NCI-H146 treated with DMSO at 0.1 percent for 48 hours (cell line): Measurements from ENCODE around the gene MAP3K5.

Experiments
- DNase-seq: peaks from one replicate; lab custom pipeline; 2025; ENCODE audit not compliant: unreplicated experiment; lab: John Stamatoyannopoulos, UW

Gene MAP3K5

GRCh38 chr6:136548582-136549299, 243.5 kb downstream of the MAP3K5 start:
- DNase-seq: no peak

GRCh38 chr6:136547871-136548270, 244.4 kb downstream of the MAP3K5 start:
- no peak for DNase-seq

GRCh38 chr6:136547336-136547735, 244.9 kb downstream of the MAP3K5 start:
- peak; percentile 67 for DNase-seq

- no peak for DNase-seq
Observed at GRCh38 chr6:136546331-136546730, 245.9 kb downstream of the MAP3K5 start.

- no peak for DNase-seq
Observed at GRCh38 chr6:136544326-136544725, 248.0 kb downstream of the MAP3K5 start.

GRCh38 chr6:136541395-136541794, 250.9 kb downstream of the MAP3K5 start:
- no peak for DNase-seq

- DNase-seq: no peak
Observed at GRCh38 chr6:136539967-136540652, 252.2 kb downstream of the MAP3K5 start.

- no peak for DNase-seq
Observed at GRCh38 chr6:136538836-136539235, 253.4 kb downstream of the MAP3K5 start.

GRCh38 chr6:136535880-136536650, 256.2 kb downstream of the MAP3K5 start:
- DNase-seq: no peak

GRCh38 chr6:136535017-136535765, 257.1 kb downstream of the MAP3K5 start:
- DNase-seq: no peak

GRCh38 chr6:136534268-136534667, 258.0 kb downstream of the MAP3K5 start:
- DNase-seq: no peak

GRCh38 chr6:136533487-136533886, 258.8 kb downstream of the MAP3K5 start:
- no peak for DNase-seq

GRCh38 chr6:136532030-136532429, 260.2 kb downstream of the MAP3K5 start:
- no peak for DNase-seq

GRCh38 chr6:136529710-136530109, 262.6 kb downstream of the MAP3K5 start:
- no peak for DNase-seq

- no peak for DNase-seq
Observed at GRCh38 chr6:136528477-136528876, 263.8 kb downstream of the MAP3K5 start.

GRCh38 chr6:136527831-136528230, 264.4 kb downstream of the MAP3K5 start:
- no peak for DNase-seq

GRCh38 chr6:136526937-136527336, 265.3 kb downstream of the MAP3K5 start:
- DNase-seq: no peak

GRCh38 chr6:136526196-136526930, 265.9 kb downstream of the MAP3K5 start:
- peak; percentile 80 for DNase-seq

- peak; percentile 74 for DNase-seq
Observed at GRCh38 chr6:136525586-136526195, 266.6 kb downstream of the MAP3K5 start.

- peak; percentile 89 for DNase-seq
Observed at GRCh38 chr6:136524936-136525413, 267.3 kb downstream of the MAP3K5 start.
